HFFc6 (cell line): Measurements from ENCODE around the gene H6PD. TPM values are rescaled to one million over a fixed set of nuclear protein-coding genes. Genes with fewer than 3 reads are reported as not detected.

ENCODE experiments used
- DNase-seq: peaks from one replicate; pipeline ENCODE4 v3.0.0-alpha.2; 2018
- H3K27ac Mint-ChIP-seq: 2 replicates; pipeline ENCODE4 v1.8.0; 2020; ENCODE audit warnings: mild to moderate bottlenecking, mixed read lengths
- H3K27me3 Mint-ChIP-seq: 2 replicates; pipeline ENCODE4 v1.8.0; 2021; ENCODE audit warnings: mild to moderate bottlenecking, moderate library complexity, mixed read lengths; ENCODE audit not compliant: insufficient read depth
- H3K36me3 Mint-ChIP-seq: 2 replicates; pipeline ENCODE4 v1.8.0; 2021; ENCODE audit warnings: low read depth, mixed read lengths
- H3K4me1 Mint-ChIP-seq: 2 replicates; pipeline ENCODE4 v1.8.0; 2020; ENCODE audit warnings: low read depth, mixed read lengths
- H3K4me3 Mint-ChIP-seq: 2 replicates; pipeline ENCODE4 v1.8.0; 2020; ENCODE audit warnings: mild to moderate bottlenecking, moderate library complexity, mixed read lengths
- H3K9me3 Mint-ChIP-seq: 2 replicates; pipeline ENCODE4 v1.8.0; 2020; ENCODE audit warnings: mild to moderate bottlenecking, mixed read lengths
- CTCF ChIP-seq: fragments of 200-600 bp; sonication (generic); IDR thresholded peaks from 2 replicates; pipeline ENCODE4 v1.5.0; 2021; ENCODE audit warnings: antibody characterized with exemption, mild to moderate bottlenecking
- total RNA-seq, 6 experiments: library from RNA; stranded (reverse); fragmentation: NEBNext Ultra II Directional; extraction: Animal tissue kit (Norgen Biotek cat#: 25700); gene quantifications; 2 replicates in 1 of 6; 3 replicates in 5 of 6; pipeline ENCODE4 v1.2.3, GENCODE V29; 2021

Gene H6PD
- total RNA-seq, 6 experiments from 2014 or later = 14.6 to 19.6 (median 16.1) TPM

- Mint-ChIP-seq H3K36me3 (peaks cover 4% of the 10 kb centered on the region; the same call in 1 of the 2 replicates), H3K4me1 (peaks cover 71% of the 10 kb centered on the region), H3K27me3 (peaks cover 3% of the 10 kb centered on the region), H3K27ac (peak overlapping the region; percentile 86), H3K4me3 (peak overlapping the region; percentile 65), H3K9me3 (no peaks in the 10 kb centered on the region)
- peak; percentile 43 for DNase-seq
- TF ChIP-seq CTCF = no peak
These were observed 26.9 kb upstream of the H6PD start for GRCh38 chr1:9207715-9208114.

GRCh38 chr1:9211291-9211811 is 23.2 kb upstream of the H6PD start:
- peak overlapping the region; percentile 93 for H3K27ac Mint-ChIP-seq
- H3K36me3 Mint-ChIP-seq = no peaks in the 10 kb centered on the region; the same call in 1 of the 2 replicates
- H3K4me1 Mint-ChIP-seq = peaks cover 50% of the 10 kb centered on the region
- DNase-seq = peak; percentile 82
- peaks cover 3% of the 10 kb centered on the region for H3K27me3 Mint-ChIP-seq
- no peak for TF ChIP-seq CTCF
- H3K9me3 Mint-ChIP-seq = no peaks in the 10 kb centered on the region
- H3K4me3 Mint-ChIP-seq = peak overlapping the region; percentile 50

GRCh38 chr1:9212735-9213134 is 21.8 kb upstream of the H6PD start:
- Mint-ChIP-seq H3K4me1 (peaks cover 37% of the 10 kb centered on the region), H3K9me3 (no peaks in the 10 kb centered on the region), H3K27ac (no peak overlapping the region), H3K4me3 (no peak overlapping the region), H3K36me3 (no peaks in the 10 kb centered on the region), H3K27me3 (peaks cover 3% of the 10 kb centered on the region)
- no peak for DNase-seq
- no peak for TF ChIP-seq CTCF

GRCh38 chr1:9213956-9214355 is 20.6 kb upstream of the H6PD start:
- Mint-ChIP-seq H3K27ac (no peak overlapping the region), H3K36me3 (no peaks in the 10 kb centered on the region), H3K4me1 (peaks cover 31% of the 10 kb centered on the region), H3K27me3 (peaks cover 3% of the 10 kb centered on the region), H3K9me3 (no peaks in the 10 kb centered on the region), H3K4me3 (no peak overlapping the region)
- no peak for TF ChIP-seq CTCF
- DNase-seq = no peak

GRCh38 chr1:9218917-9219316 is 15.7 kb upstream of the H6PD start:
- Mint-ChIP-seq H3K4me3 (no peak overlapping the region), H3K36me3 (no peaks in the 10 kb centered on the region)
- TF ChIP-seq CTCF = no peak

More at GRCh38 chr1:9218917-9219316, 15.7 kb upstream of the H6PD start:
- Mint-ChIP-seq H3K9me3 (no peaks in the 10 kb centered on the region), H3K4me1 (peaks cover 4% of the 10 kb centered on the region), H3K27ac (no peak overlapping the region), H3K27me3 (no peaks in the 10 kb centered on the region; the same call in 1 of the 2 replicates)
- DNase-seq = no peak
